ENCODE results near the gene GPR155.
A peak's percentile ranks its signal among the peaks of the same experiment; 100 is the strongest.
"Not testable (repeated sequence)": the region's sequence is repeated elsewhere in the genome, so short reads cannot be mapped to it uniquely, and the experiment has no call there.

The GPR155 gene

DNA sequence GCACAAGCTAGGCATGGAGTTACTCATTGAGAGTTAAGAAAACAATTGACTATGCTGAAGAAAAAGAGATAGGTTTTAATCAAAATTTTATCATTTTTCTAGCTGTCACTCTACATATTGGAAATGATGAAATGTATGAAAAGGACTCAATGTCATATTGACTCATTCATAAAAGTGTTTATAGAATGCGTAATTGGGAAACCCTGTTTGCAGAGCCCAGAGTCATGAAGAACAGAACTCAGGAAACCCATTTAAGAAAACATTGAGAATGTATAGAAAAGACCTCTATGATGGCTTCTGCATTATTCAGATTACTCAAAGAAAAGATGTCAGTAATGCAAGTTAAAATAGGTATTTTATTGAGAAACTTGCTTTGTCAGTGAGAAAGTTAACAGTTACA lies 54.9 kb downstream of the GPR155 start:
- DNase-seq, result no peak

GRCh38 chr2:174430066-174430465 lies 56.8 kb downstream of the GPR155 start:
- no peak for DNase-seq

DNA sequence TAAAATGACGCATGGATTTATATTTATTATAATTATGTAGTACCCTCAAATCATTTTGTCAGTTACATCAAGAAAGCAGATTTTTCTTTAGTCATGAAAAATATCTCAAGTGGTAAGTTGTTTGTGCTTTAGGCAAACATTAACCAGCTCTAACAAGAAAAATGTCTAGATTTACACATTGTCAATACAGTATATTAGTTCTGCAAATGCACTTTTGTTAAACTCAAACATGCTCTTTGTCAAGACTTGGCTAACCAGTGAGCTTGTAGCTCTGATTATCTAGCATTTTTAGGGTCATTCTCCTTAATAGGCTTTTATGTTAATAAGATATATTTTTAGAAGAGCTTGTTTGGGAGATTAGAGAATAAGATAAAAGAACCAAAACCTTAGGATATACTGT lies 58.6 kb downstream of the GPR155 start:
- no peak for DNase-seq

DNA sequence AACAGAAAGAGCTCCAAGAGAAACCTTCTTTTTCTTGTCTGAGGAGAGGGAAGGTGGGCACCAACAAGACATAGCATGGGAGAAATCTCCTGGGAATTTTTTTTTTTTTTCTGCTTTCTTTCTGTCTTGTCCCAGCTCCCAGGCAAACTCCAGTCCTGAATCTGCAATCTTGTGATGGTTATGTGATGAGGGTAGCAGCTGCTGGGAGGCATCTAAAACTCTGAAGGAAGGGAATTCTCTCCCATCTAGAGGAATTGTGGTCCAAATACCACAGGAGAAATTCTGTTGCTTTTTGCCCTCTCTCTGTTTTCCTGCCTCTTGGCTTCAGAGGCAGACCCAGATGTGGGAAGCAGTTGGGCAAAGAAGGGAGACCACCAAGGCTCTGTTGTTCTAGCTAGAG lies 74.6 kb downstream of the GPR155 start:
- DNase-seq, result no peak

- DNase-seq, result not testable (repeated sequence)
These were observed 76.8 kb downstream of the GPR155 start for GRCh38 chr2:174410039-174410438.

DNA sequence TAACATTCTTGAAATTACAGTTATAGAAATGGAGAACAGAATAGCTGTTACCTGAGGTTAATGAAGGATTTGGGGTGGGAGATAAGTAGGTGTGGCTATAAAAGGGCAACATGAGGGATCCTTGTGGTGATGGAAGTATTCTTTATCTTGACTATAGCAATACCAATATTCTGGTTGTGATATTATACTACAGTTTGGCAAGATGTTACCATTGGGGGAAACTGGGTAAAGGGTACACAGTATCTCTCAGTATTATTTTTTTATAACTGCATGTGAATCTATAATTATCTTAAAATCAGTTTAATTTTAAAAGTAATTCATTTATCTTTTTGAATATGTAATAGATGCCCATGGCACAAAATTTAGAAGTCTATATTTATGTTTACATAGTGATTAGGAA lies 83.2 kb downstream of the GPR155 start:
- no peak for DNase-seq

DNA sequence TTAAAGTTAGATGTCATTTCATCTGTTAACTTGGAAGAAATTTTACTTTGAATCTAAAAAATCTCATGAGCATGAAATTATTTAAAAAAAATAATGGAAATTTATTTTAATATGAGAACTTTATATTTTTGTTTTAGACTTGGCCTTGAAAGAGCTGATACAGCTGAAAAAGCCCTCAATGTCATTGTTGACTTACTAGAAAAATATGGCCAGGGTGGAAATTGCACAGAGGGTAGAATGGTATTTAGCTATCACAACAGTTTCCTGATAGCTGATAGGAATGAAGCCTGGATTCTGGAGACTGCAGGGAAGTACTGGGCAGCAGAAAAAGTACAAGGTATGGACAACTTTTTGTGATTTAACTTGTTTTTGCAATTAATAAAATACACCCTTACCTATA lies 86.0 kb downstream of the GPR155 start:
- DNase-seq, result no peak

DNA sequence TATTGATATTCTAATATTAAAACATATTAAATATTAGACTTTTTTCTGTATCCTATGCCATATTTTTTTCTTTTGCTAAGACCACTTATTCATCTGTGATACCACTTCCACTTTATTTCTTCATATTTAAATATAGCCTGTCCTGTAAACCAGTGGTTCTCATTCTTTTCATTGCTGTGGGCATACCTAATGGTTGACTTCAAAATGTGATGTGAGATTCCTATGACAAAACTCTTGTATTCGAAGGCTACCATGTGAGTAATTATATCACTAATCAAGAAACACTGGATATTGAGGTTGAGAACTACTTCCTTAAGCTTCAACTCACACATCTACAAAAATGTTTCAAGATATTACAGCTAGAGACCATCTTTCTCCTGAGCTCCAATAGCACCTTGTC lies 87.7 kb downstream of the GPR155 start:
- DNase-seq, result no peak

DNA sequence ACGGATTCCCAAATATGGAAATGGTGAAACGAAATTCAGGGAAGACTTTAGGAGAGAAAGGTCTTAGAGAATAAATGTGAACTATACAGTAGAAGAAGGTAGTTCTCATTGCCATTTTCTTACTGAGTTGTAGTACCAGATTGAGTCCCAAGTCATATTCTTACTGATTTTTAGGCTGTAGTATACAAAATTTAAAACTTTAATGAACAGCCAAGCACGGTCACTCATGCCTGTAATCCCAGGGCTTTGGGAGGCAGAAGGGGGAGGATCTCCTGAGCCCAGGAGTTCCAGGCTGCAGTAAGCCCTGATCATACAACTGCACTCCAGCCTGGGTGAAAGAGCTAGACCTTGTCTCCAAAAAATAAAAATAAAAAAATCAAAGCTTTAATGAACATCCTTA lies 89.1 kb downstream of the GPR155 start:
- DNase-seq, result no peak

DNA sequence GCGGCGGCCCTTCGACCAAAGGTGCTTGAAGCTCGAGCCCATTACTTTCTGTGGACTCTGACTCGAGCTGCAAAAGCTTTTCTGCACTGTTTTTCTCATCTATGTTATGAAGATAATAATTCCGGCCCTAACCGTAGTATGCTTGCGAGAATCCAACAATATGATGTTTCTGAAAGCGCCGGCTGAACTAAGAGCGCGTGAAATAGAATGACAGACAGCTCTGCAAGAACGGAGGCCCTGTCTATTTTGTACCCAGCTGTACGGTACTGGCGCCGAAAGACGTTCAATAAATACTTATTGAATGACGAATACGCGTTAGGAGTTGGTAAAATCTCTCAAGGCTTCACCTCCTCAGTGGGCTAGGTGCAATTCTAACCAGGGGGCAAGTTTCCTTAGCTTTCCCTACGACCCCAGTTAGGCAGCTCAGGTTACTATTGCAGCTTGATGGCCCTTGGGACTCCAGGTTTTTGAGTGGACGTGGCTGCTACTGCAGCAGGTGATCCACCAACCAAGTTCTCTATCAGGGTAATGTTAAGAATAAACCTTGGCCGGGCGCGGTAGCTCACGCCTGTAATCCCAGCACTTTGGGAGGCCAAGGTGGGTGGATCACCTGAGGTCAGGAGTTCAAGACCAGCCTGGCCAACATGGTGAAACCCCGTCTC lies 90.7 kb downstream of the GPR155 start:
- DNase-seq, result no peak

DNA sequence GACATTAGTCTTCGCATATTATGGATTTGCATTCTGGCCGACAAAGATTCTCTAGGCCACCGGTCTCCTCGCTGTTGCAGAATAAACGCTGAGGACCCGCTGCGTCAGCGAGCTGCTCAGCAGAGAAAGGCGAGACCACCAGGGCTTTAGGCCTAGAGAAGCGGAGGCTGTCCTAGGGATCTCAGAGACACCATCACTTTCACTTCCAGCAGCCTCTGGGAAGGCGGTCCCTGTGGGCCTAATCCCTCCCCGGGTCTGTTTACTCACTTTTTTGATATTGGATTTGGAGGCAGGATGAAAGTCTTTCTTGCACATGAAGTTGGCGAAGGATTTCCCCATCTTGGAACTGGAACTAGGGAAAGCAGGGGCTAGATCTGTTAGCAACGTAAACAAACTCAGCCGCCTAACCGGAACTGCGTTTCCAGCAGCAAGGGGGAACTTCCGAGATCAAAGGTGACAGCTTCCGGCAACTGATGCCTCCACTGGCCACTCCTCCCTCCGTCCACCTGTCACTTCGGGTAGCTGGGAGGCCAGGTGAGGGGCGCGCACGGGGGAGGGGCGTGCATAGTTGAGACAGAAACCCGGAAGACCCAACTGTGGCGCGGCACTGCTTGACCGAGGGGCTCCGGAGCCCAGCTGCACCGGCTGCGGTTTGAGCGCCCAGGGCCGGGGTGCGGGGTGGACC lies 91.4 kb downstream of the GPR155 start, which contains the start of gene SCRN3:
Gene SCRN3, plus strand, starts transcription at position 447 of the 685 bp plus-strand sequence. CDS start 2,554 bp downstream, outside the sequence.
- DNase-seq, result peak; percentile 88

- no peak for DNase-seq
These were observed 94.1 kb downstream of the GPR155 start for GRCh38 chr2:174392706-174393105.

DNA sequence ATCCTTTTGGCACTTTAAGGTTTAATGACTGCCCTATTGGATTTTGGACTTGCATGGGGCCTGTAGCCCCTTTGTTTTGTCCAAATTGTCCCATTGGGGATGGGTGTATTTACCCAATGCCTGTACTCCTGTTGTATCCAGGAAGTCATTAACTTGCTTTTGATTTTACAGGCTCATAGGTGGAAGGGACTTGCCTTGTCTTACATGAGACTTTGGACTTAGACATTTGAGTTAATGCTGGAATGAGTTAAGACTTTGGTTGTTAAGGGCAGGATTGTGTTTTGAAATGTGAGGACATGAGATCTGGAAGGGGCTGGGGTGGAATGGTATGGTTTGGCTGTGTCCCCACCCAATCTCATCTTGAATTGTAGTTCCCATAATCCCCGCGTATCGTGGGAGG lies 96.5 kb downstream of the GPR155 start:
- DNase-seq, result not testable (repeated sequence)

DNA sequence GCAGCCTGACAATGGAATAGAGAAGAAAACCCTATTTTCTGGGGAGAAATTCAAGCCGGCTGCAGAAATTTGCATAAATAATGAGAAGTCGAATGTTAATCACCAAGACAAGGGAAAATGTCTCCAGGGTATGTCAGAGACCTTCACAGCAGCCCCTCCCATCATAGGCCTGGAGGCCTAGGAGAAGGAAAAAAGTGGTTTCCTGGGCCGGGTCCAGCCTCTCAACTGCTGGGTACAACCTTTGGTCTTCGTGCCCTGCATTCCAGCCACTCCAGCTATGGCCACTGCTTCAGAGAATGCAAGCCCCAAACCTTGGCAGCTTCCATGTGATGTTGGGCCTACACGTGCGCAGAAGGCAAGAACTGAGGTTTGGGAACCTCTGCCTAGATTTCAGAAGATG lies 97.3 kb downstream of the GPR155 start:
- DNase-seq, result no peak

GRCh38 chr2:174388706-174389105 lies 98.1 kb downstream of the GPR155 start:
- not testable (repeated sequence) for DNase-seq

DNA sequence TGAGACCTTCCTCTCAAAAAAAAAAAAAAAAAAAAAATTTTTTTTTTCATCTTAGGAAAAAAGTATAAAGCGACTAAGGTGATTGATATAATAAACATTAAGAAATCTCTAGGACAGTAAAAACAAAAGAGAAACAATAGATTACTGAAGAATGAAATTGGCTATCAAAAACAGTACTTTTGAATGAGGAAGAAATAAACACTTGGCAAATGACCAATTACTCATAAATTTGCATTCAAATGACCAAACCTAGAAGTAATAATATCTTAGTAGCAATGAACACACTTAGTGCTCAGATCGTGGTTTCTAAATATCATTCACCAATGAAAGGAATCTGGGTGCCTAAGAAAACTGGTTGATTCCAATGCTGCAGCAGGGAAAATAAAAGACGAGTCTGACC lies 101.6 kb downstream of the GPR155 start:
- DNase-seq, result no peak

- DNase-seq, result no peak
These were observed 103.0 kb downstream of the GPR155 start for GRCh38 chr2:174383796-174384195.
